Sciatic nerve (tissue), 2 donors: ENCODE data around the gene CD9. TPM values are rescaled to one million over a fixed set of nuclear protein-coding genes. Genes with fewer than 3 reads are reported as not detected.
A peak's percentile ranks its signal among the peaks of the same experiment; 100 is the strongest.

Experiments
- ATAC-seq: fragments of 200-7000 bp; cut with Tn5 transposase; one replicate; pipeline ENCODE4 v1.9.1; 2020; ENCODE audit warnings: mild to moderate bottlenecking, moderate library complexity
- DNase-seq: peaks from one replicate; pipeline ENCODE4 v3.0.0-alpha.2; 2020; ENCODE audit warnings: low spot score
- intact Hi-C: fragments of 100-400 bp; cut with DNase I; formaldehyde crosslinking; loops from one replicate; pipeline ENCODE4 v1.14.2; 2022
- total RNA-seq: library from RNA; stranded (reverse); fragmentation: NEBNext Ultra II Directional; extraction: Animal tissue kit (Norgen Biotek cat#: 25700); gene quantifications from one replicate; pipeline ENCODE4 v1.2.1, GENCODE V29; 2021
- donor health status: DM: no; HTN: no; CAD: no.
- donor health status: DM: no; HTN: no; CAD: no.

Gene CD9
- total RNA-seq, 1 donor from 2014 or later: 554 TPM

GRCh38 chr12:6229224-6230218, 29.3 kb downstream of the CD9 start:
- intact Hi-C loops: no loop called here
- DNase-seq: no peak
- ATAC-seq: peak; percentile 46

- intact Hi-C loops: no loop called here
- peak; percentile 89 for DNase-seq
- ATAC-seq: peak; percentile 71
Measured at GRCh38 chr12:6230321-6231110, 30.3 kb downstream of the CD9 start.

- ATAC-seq (no peak), DNase-seq (no peak)
- intact Hi-C loops: no loop called here
Measured at GRCh38 chr12:6231359-6232268, 31.4 kb downstream of the CD9 start.

- DNase-seq (no peak), ATAC-seq (no peak)
- intact Hi-C loops: no loop called here
Measured at GRCh38 chr12:6233121-6233971, 33.1 kb downstream of the CD9 start.

GRCh38 chr12:6234214-6234613, 34.0 kb downstream of the CD9 start:
- intact Hi-C loops: no loop called here
- ATAC-seq: no peak

GRCh38 chr12:6234906-6235305, 34.7 kb downstream of the CD9 start:
- ATAC-seq (no peak), DNase-seq (no peak)
- intact Hi-C loops: no loop called here

More at GRCh38 chr12:6234214-6234613, 34.0 kb downstream of the CD9 start:
- DNase-seq: no peak

GRCh38 chr12:6235499-6235898, 35.3 kb downstream of the CD9 start:
- intact Hi-C loops: no loop called here
- DNase-seq (peak; percentile 53), ATAC-seq (no peak)

- intact Hi-C loops: no loop called here
- peak; percentile 57 for DNase-seq
- no peak for ATAC-seq
Measured at GRCh38 chr12:6235906-6236640, 35.9 kb downstream of the CD9 start.

- no peak for ATAC-seq
- peak; percentile 38 for DNase-seq
- intact Hi-C loops: no loop called here
Measured at GRCh38 chr12:6236641-6236940, 36.4 kb downstream of the CD9 start.

GRCh38 chr12:6237830-6238229, 37.6 kb downstream of the CD9 start:
- DNase-seq (no peak), ATAC-seq (no peak)
- intact Hi-C loops: no loop called here

- DNase-seq (peak; percentile 3), ATAC-seq (no peak)
- intact Hi-C loops: no loop called here
Measured at GRCh38 chr12:6238875-6239274, 38.7 kb downstream of the CD9 start.

GRCh38 chr12:6241495-6241894, 41.3 kb downstream of the CD9 start:
- peak; percentile 74 for DNase-seq
- ATAC-seq: peak; percentile 38
- intact Hi-C loops: no loop called here

- intact Hi-C loops: no loop called here
- ATAC-seq: no peak
Measured at GRCh38 chr12:6249580-6249979, 49.4 kb downstream of the CD9 start.

GRCh38 chr12:6250343-6250742, 50.1 kb downstream of the CD9 start:
- intact Hi-C loops: no loop called here
- DNase-seq (no peak), ATAC-seq (peak; percentile 74)

More at GRCh38 chr12:6249580-6249979, 49.4 kb downstream of the CD9 start:
- DNase-seq: no peak

GRCh38 chr12:6253278-6253677, 53.1 kb downstream of the CD9 start:
- intact Hi-C loops: no loop called here
- no peak for DNase-seq
- ATAC-seq: no peak

- DNase-seq: no peak
- intact Hi-C loops: no loop called here
- no peak for ATAC-seq
Measured at GRCh38 chr12:6254491-6254890, 54.3 kb downstream of the CD9 start.

GRCh38 chr12:6257007-6257406, 56.8 kb downstream of the CD9 start:
- intact Hi-C loops: no loop called here
- no peak for DNase-seq
- no peak for ATAC-seq

- ATAC-seq (no peak), DNase-seq (no peak)
- intact Hi-C loops: no loop called here
Measured at GRCh38 chr12:6262211-6262610, 62.0 kb downstream of the CD9 start.
